MG63 (cell line): Measurements from ENCODE around the gene MTCH1. TPM values are rescaled to one million over a fixed set of nuclear protein-coding genes. Genes with fewer than 3 reads are reported as not detected.
A peak's percentile ranks its signal among the peaks of the same experiment; 100 is the strongest.
"Not testable (repeated sequence)": the region's sequence is repeated elsewhere in the genome, so short reads cannot be mapped to it uniquely, and the experiment has no call there.

ENCODE experiments used
- DNase-seq: peaks from one replicate; pipeline ENCODE4 v3.0.0-alpha.2; 2020
- H3K27me3 ChIP-seq: fragments of 250-450 bp; sonication (Bioruptor Pico); 2 replicates; pipeline ENCODE4 v1.5.1; 2020; ENCODE audit warnings: mild to moderate bottlenecking, moderate library complexity
- H3K36me3 ChIP-seq: fragments of 250-450 bp; sonication (Bioruptor Pico); 2 replicates; pipeline ENCODE4 v1.5.1; 2020; ENCODE audit warnings: mild to moderate bottlenecking, moderate library complexity
- H3K4me3 ChIP-seq: fragments of 250-450 bp; sonication (Bioruptor Pico); 2 replicates; pipeline ENCODE4 v1.5.1; 2020; ENCODE audit warnings: mild to moderate bottlenecking, moderate library complexity
- H3K9me3 ChIP-seq: fragments of 250-450 bp; sonication (Bioruptor Pico); 2 replicates; pipeline ENCODE4 v1.5.1; 2020; ENCODE audit warnings: mild to moderate bottlenecking, moderate library complexity
- total RNA-seq: library from RNA; depleted of rRNA; stranded (reverse); fragments of >200 nt; shearing (Covaris generic); gene quantifications from 2 replicates; pipeline ENCODE4 v1.2.3, GENCODE V29; 2014; ENCODE audit warnings: low replicate concordance

The MTCH1 gene
- total RNA-seq, 1 experiment from 2014 or later: 270 TPM

- no peaks in the 10 kb centered on the region for H3K9me3 ChIP-seq
- H3K36me3 ChIP-seq: no peaks in the 10 kb centered on the region
- H3K4me3 ChIP-seq: no peak within 1 kb of the TSS
- H3K27me3 ChIP-seq: no peaks in the 10 kb centered on the region
- DNase-seq: no peak
These were observed 19.2 kb upstream of the MTCH1 start, which contains the start of gene FGD2 for GRCh38 chr6:37005061-37005810. Gene FGD2 (plus strand): TSS chr6:37005655. CDS start chr6:37005818, 163 bp downstream.

GRCh38 chr6:37004044-37004980 is 18.3 kb upstream of the MTCH1 start:
- no peaks in the 10 kb centered on the region for H3K36me3 ChIP-seq
- H3K4me3 ChIP-seq: no peak overlapping the region
- no peaks in the 10 kb centered on the region for H3K27me3 ChIP-seq
- no peaks in the 10 kb centered on the region for H3K9me3 ChIP-seq
- no peak for DNase-seq

- H3K36me3 ChIP-seq: no peaks in the 10 kb centered on the region
- H3K27me3 ChIP-seq: no peaks in the 10 kb centered on the region
- no peak overlapping the region for H3K4me3 ChIP-seq
- H3K9me3 ChIP-seq: no peaks in the 10 kb centered on the region
- DNase-seq: no peak
These were observed 13.7 kb upstream of the MTCH1 start for GRCh38 chr6:36999751-37000125.

GRCh38 chr6:36999061-36999750 is 13.2 kb upstream of the MTCH1 start:
- Histone ChIP-seq H3K4me3 (no peak overlapping the region), H3K27me3 (no peaks in the 10 kb centered on the region), H3K36me3 (no peaks in the 10 kb centered on the region), H3K9me3 (no peaks in the 10 kb centered on the region)
- no peak for DNase-seq

GRCh38 chr6:36998723-36999038 is 12.7 kb upstream of the MTCH1 start:
- Histone ChIP-seq H3K27me3 (no peaks in the 10 kb centered on the region), H3K4me3 (no peak overlapping the region), H3K36me3 (no peaks in the 10 kb centered on the region), H3K9me3 (no peaks in the 10 kb centered on the region)
- no peak for DNase-seq

GRCh38 chr6:36997811-36998722 is 12.1 kb upstream of the MTCH1 start:
- no peak for DNase-seq
- Histone ChIP-seq H3K4me3 (no peak overlapping the region), H3K9me3 (no peaks in the 10 kb centered on the region), H3K27me3 (no peaks in the 10 kb centered on the region), H3K36me3 (no peaks in the 10 kb centered on the region)

- H3K36me3 ChIP-seq, DNase-seq, H3K4me3 ChIP-seq, H3K27me3 ChIP-seq, H3K9me3 ChIP-seq: not testable (repeated sequence)
These were observed 4.4 kb upstream of the MTCH1 start for GRCh38 chr6:36990401-36990800.

GRCh38 chr6:36989264-36989663 is 3.3 kb upstream of the MTCH1 start:
- DNase-seq: no peak
- H3K9me3 ChIP-seq: no peaks in the 10 kb centered on the region
- H3K4me3 ChIP-seq: no peak overlapping the region
- peaks cover 3% of the 10 kb centered on the region; the same call in 1 of the 2 replicates for H3K36me3 ChIP-seq
- H3K27me3 ChIP-seq: no peaks in the 10 kb centered on the region

- H3K9me3 ChIP-seq: no peaks in the 10 kb centered on the region
- H3K27me3 ChIP-seq: no peaks in the 10 kb centered on the region
- H3K36me3 ChIP-seq: peaks cover 14% of the 10 kb centered on the region
- no peak for DNase-seq
- peak overlapping the region; percentile 96 for H3K4me3 ChIP-seq
These were observed 680 bp upstream of the MTCH1 start for GRCh38 chr6:36986704-36987047.

- no peak for DNase-seq
- no peaks in the 10 kb centered on the region for H3K27me3 ChIP-seq
- H3K4me3 ChIP-seq: peak overlapping the region; percentile 96
- H3K36me3 ChIP-seq: peaks cover 23% of the 10 kb centered on the region
- no peaks in the 10 kb centered on the region for H3K9me3 ChIP-seq
These were observed 584 bp downstream of the MTCH1 start for GRCh38 chr6:36985417-36985807.

GRCh38 chr6:36984581-36985416 is 1.2 kb downstream of the MTCH1 start:
- Histone ChIP-seq H3K36me3 (peaks cover 29% of the 10 kb centered on the region), H3K9me3 (no peaks in the 10 kb centered on the region), H3K4me3 (peak overlapping the region; percentile 96), H3K27me3 (no peaks in the 10 kb centered on the region)
- DNase-seq: peak; percentile 62

DNA sequence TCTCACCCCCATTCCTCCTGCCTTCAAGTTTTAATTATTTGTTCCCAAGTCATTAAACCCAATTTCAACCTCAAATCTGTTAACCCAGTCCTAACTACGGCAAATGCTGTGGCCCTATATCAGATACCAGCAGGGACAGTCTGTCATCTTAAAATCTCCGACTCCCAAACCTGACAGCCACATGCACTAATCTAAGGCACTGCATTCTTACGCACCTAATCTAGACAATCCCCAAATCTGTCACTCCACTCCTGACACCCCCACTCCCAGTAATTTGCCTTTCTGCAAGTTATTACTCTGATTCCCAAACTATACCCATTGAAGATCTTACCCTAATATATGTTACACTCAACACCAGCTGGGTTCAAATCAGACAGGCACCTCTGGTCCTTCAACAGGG is 2.5 kb downstream of the MTCH1 start:
- no peaks in the 10 kb centered on the region for H3K27me3 ChIP-seq
- no peak overlapping the region for H3K4me3 ChIP-seq
- H3K36me3 ChIP-seq: peaks cover 38% of the 10 kb centered on the region
- H3K9me3 ChIP-seq: no peaks in the 10 kb centered on the region
- DNase-seq: no peak

GRCh38 chr6:36980876-36981619 is 4.9 kb downstream of the MTCH1 start:
- H3K9me3 ChIP-seq: no peaks in the 10 kb centered on the region
- peaks cover 63% of the 10 kb centered on the region for H3K36me3 ChIP-seq
- no peak for DNase-seq
- no peak overlapping the region for H3K4me3 ChIP-seq
- no peaks in the 10 kb centered on the region for H3K27me3 ChIP-seq

DNA sequence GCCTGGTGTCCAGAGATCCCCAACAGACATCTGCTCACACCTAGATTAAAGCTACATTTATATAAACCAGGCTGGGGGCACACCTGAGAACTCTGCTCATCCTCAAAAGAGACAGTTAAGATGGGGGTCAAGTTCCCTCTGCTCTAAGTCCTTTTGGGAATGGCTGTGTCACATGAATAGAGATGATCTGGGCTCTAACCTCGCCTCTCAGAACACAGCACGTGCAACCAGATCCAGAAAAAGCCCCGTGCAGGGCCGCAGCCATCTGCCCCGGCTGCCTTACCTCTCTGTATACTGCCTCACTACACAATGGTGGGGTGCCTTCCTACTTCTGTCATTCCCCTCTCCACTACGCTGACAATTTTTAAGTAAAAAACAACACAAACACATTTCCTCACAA is 5.9 kb downstream of the MTCH1 start:
- DNase-seq: no peak
- Histone ChIP-seq H3K4me3 (no peak overlapping the region), H3K36me3 (peaks cover 72% of the 10 kb centered on the region), H3K27me3 (no peaks in the 10 kb centered on the region), H3K9me3 (no peaks in the 10 kb centered on the region)

DNA sequence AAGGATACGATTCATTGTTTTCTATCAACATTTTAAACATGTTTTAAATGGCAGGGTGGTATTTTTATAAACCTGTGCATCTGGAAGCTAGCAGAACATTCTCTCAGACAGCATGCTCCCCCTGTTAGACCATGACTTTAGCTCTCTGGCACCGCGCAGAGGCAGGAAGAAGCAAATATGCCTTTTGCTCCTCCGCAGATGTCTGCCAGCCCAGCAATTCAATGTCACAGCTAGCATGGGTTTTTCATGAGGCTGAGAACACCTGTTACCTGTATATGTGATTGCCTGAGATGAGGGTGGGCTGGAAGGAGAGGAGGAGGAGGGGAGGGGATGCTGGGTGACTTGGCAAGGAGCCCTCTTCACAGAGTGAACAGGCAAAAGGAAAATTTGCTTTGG is 6.7 kb downstream of the MTCH1 start:
- DNase-seq: no peak
- peaks cover 77% of the 10 kb centered on the region for H3K36me3 ChIP-seq
- no peaks in the 10 kb centered on the region for H3K9me3 ChIP-seq
- no peaks in the 10 kb centered on the region for H3K27me3 ChIP-seq
- no peak overlapping the region for H3K4me3 ChIP-seq
